ENCODE results near the gene PXDN.

- TF ChIP-seq SP1 (CRISPR knock-in tag; IDR thresholded peaks at IDR 0.05) (no peak), POLR2AphosphoS5 (IDR thresholded peaks at IDR 0.05; ENCODE audit: control insufficient read depth, insufficient read depth, low read depth, low read length) (no peak)
These were observed 36.4 kb upstream of the PXDN start for GRCh38 chr2:1780693-1781092.

Measured in K562 (cell line).